Liver (tissue), 9 donors: ENCODE measurements around the gene TK1. TPM values are rescaled to one million over a fixed set of nuclear protein-coding genes. Genes with fewer than 3 reads are reported as not detected.

Experiments used
- DNase-seq: peaks from one replicate; pipeline ENCODE4 v3.0.0-alpha.2; 2017; ENCODE audit warnings: low spot score
- H3K27ac ChIP-seq, 2 donors: one replicate each; pipeline ENCODE4 v1.7.0; 2013; ENCODE audit warnings: inconsistent platforms in 2 of 2, low read length in 2 of 2, control low read depth in 1 of 2, low read depth in 1 of 2, mild to moderate bottlenecking in 1 of 2
- H3K27me3 ChIP-seq, 4 donors: one replicate each; pipeline versions ENCODE4 v1.6.1 to v1.7.0; 2013; ENCODE audit warnings: low read length in 3 of 4, inconsistent platforms in 1 of 4, mild to moderate bottlenecking in 1 of 4, moderate library complexity in 1 of 4; ENCODE audit not compliant: control insufficient read depth in 4 of 4, insufficient read depth in 4 of 4
- H3K36me3 ChIP-seq, 4 donors: one replicate each; pipeline versions ENCODE4 v1.6.1 to v1.7.0; 2013; ENCODE audit warnings: low read length in 3 of 4, mild to moderate bottlenecking in 3 of 4, low read depth in 1 of 4, moderate library complexity in 1 of 4; ENCODE audit not compliant: control insufficient read depth in 4 of 4, insufficient read depth in 3 of 4
- H3K4me1 ChIP-seq, 4 donors: one replicate each; pipeline versions ENCODE4 v1.6.1 to v1.7.0; 2013; ENCODE audit warnings: low read length in 3 of 4, mild to moderate bottlenecking in 3 of 4, moderate library complexity in 1 of 4; ENCODE audit not compliant: control insufficient read depth in 4 of 4, insufficient read depth in 4 of 4
- H3K4me3 ChIP-seq, 3 donors: one replicate each; pipeline versions ENCODE4 v1.6.1 to v1.7.0; 2013; ENCODE audit warnings: low read length in 3 of 3, control low read depth in 1 of 3, low read depth in 1 of 3, mild to moderate bottlenecking in 1 of 3
- H3K9ac ChIP-seq, 2 donors: one replicate each; pipeline ENCODE4 v1.7.0; 2013; ENCODE audit warnings: low read length in 2 of 2, mild to moderate bottlenecking in 2 of 2, moderate library complexity in 2 of 2, control low read depth in 1 of 2, low read depth in 1 of 2
- H3K9me3 ChIP-seq, 4 donors: one replicate each; pipeline versions ENCODE4 v1.6.1 to v1.7.0; 2013; ENCODE audit warnings: low read length in 3 of 4; ENCODE audit not compliant: control insufficient read depth in 4 of 4
- CTCF ChIP-seq: fragments of 150-350 bp; IDR thresholded peaks from 2 replicates; pipeline ENCODE4 v1.5.1; 2017; ENCODE audit warnings: improper control_type of control experiment, low read depth, low read length; ENCODE audit not compliant: missing input control
- EGR1 ChIP-seq, 2 donors: IDR thresholded peaks; 2 replicates each; pipeline ENCODE4 v1.6.1; 2016 to 2018; ENCODE audit warnings: antibody characterized with exemption in 2 of 2, low read depth in 2 of 2
- FOXA1 ChIP-seq: IDR thresholded peaks from 2 replicates; pipeline ENCODE4 v1.6.1; 2016; ENCODE audit warnings: antibody characterized with exemption
- FOXA2 ChIP-seq: IDR thresholded peaks from 2 replicates; pipeline ENCODE4 v1.6.1; 2016; ENCODE audit warnings: antibody characterized with exemption
- GABPA ChIP-seq, 2 donors: IDR thresholded peaks in 1 of 2; conservative IDR thresholded peaks in 1 of 2; 2 replicates each; pipeline ENCODE4 v1.6.1; 2016; ENCODE audit warnings: antibody characterized with exemption in 2 of 2, mild to moderate bottlenecking in 1 of 2, moderate library complexity in 1 of 2
- HNF4A ChIP-seq, 2 donors: conservative IDR thresholded peaks; 2 replicates each; pipeline ENCODE4 v1.6.1; 2016; ENCODE audit warnings: antibody characterized with exemption in 2 of 2, mild to moderate bottlenecking in 2 of 2
- HNF4G ChIP-seq: IDR thresholded peaks from 2 replicates; pipeline ENCODE4 v1.6.1; 2016; ENCODE audit warnings: antibody characterized with exemption
- JUND ChIP-seq, 2 donors: IDR thresholded peaks; 2 replicates each; pipeline ENCODE4 v1.6.1; 2016; ENCODE audit warnings: antibody characterized with exemption in 2 of 2
- MAX ChIP-seq: IDR thresholded peaks from 2 replicates; pipeline ENCODE4 v1.6.1; 2016; ENCODE audit warnings: antibody characterized with exemption
- NR2F2 ChIP-seq: IDR thresholded peaks from 2 replicates; pipeline ENCODE4 v1.6.1; 2016; ENCODE audit warnings: antibody characterized with exemption
- RAD21 ChIP-seq, 2 donors: IDR thresholded peaks; 2 replicates each; pipeline ENCODE4 v1.6.1; 2016; ENCODE audit warnings: antibody characterized with exemption in 2 of 2, mild to moderate bottlenecking in 2 of 2
- RXRA ChIP-seq, 2 donors: IDR thresholded peaks; 2 replicates each; pipeline ENCODE4 v1.6.1; 2017 to 2018; ENCODE audit warnings: antibody characterized with exemption in 2 of 2, mild to moderate bottlenecking in 1 of 2
- SP1 ChIP-seq: IDR thresholded peaks from 2 replicates; pipeline ENCODE4 v1.6.1; 2018; ENCODE audit warnings: antibody characterized with exemption, mild to moderate bottlenecking
- TAF1 ChIP-seq: conservative IDR thresholded peaks from 2 replicates; pipeline ENCODE4 v1.6.1; 2016; ENCODE audit warnings: antibody characterized with exemption, mild to moderate bottlenecking
- YY1 ChIP-seq: IDR thresholded peaks from 2 replicates; pipeline ENCODE4 v1.6.1; 2016; ENCODE audit warnings: antibody characterized with exemption, mild to moderate bottlenecking
- WGBS: extraction: QIAGEN DNeasy Blood & Tissue Kit; methylation state at CpG from one replicate; pipeline ENCODE4 v1.1.7; 2013; 5-methylcytosine and 5-hydroxymethylcytosine counted together
- polyA plus RNA-seq, 2 donors: library from polyadenylated mRNA; stranded (reverse) in 1 of 2; unstranded in 1 of 2; fragments of 200-250 nt in 1 of 2; fragments of >200 nt in 1 of 2; fragmentation: Nextera tagmentation in 1 of 2; extraction: Ambion mirVana in 1 of 2; gene quantifications; one replicate each; pipeline versions ENCODE4 v1.2.1 to v1.2.3, GENCODE V29; 2013 to 2015
- total RNA-seq, 2 donors: library from RNA; depleted of rRNA; stranded (reverse); fragments of >200 nt; gene quantifications; one replicate each; pipeline ENCODE4 v1.2.3, GENCODE V29; 2014
- TF ChIP-seq, protein P1 (sequence below): IDR thresholded peaks from 2 replicates; pipeline ENCODE4 v1.6.1; 2016; ENCODE audit warnings: antibody characterized with exemption, mild to moderate bottlenecking
- TF ChIP-seq, protein P2 (sequence below): IDR thresholded peaks from 2 replicates; pipeline ENCODE4 v1.6.1; 2016; ENCODE audit warnings: antibody characterized with exemption
- TF ChIP-seq, protein P3 (sequence below): IDR thresholded peaks from 2 replicates; pipeline ENCODE4 v1.6.1; 2016; ENCODE audit warnings: antibody characterized with exemption
- donor health status: healthy.
- donor health status: healthy.
- donor health status: healthy.
- donor health status: healthy.
- donor health status: healthy.

TK1 gene
- total and polyA plus RNA-seq, 4 donors, result 0.84 to 97.6 (median 10.1) TPM

- Histone ChIP-seq H3K27me3 (no peaks in the 10 kb centered on the region), H3K9me3 (no peaks in the 10 kb centered on the region), H3K4me1 (peaks cover 3 to 42% (median 15%) of the 10 kb centered on the region in 4 donors), H3K27ac (peak within 1 kb of the TSS; percentile 80 to 81), H3K36me3 (peaks cover 0 to 2% (median 0%) of the 10 kb centered on the region in 4 donors), H3K9ac (peak within 1 kb of the TSS in 1 of 2 donors; percentile 9), H3K4me3 (peak within 1 kb of the TSS; percentile 42 to 68 (median 48))
- WGBS, result 5% methylated on average over 51 of the region's 54 CpGs
- peak; percentile 78 for DNase-seq
- TF ChIP-seq MAX (no peak), SP1 (no peak), RAD21 (IDR thresholded peaks at IDR 0.05) (no peak), NR2F2 (no peak), HNF4A (conservative IDR thresholded peaks at IDR 0.05) (no peak), RXRA (IDR thresholded peaks at IDR 0.05) (no peak), GABPA (IDR thresholded peaks at IDR 0.05 in 1 of 2, conservative IDR thresholded peaks at IDR 0.05 in 1 of 2) (no peak), FOXA1 (no peak), CTCF (no peak), TAF1 (no peak), JUND (IDR thresholded peaks at IDR 0.05) (no peak), HNF4G (no peak), EGR1 (IDR thresholded peaks at IDR 0.05; ENCODE audit: low read depth in 2 of 2) (no peak), YY1 (no peak), FOXA2 (no peak)
- TF ChIP-seq, protein P1, sequence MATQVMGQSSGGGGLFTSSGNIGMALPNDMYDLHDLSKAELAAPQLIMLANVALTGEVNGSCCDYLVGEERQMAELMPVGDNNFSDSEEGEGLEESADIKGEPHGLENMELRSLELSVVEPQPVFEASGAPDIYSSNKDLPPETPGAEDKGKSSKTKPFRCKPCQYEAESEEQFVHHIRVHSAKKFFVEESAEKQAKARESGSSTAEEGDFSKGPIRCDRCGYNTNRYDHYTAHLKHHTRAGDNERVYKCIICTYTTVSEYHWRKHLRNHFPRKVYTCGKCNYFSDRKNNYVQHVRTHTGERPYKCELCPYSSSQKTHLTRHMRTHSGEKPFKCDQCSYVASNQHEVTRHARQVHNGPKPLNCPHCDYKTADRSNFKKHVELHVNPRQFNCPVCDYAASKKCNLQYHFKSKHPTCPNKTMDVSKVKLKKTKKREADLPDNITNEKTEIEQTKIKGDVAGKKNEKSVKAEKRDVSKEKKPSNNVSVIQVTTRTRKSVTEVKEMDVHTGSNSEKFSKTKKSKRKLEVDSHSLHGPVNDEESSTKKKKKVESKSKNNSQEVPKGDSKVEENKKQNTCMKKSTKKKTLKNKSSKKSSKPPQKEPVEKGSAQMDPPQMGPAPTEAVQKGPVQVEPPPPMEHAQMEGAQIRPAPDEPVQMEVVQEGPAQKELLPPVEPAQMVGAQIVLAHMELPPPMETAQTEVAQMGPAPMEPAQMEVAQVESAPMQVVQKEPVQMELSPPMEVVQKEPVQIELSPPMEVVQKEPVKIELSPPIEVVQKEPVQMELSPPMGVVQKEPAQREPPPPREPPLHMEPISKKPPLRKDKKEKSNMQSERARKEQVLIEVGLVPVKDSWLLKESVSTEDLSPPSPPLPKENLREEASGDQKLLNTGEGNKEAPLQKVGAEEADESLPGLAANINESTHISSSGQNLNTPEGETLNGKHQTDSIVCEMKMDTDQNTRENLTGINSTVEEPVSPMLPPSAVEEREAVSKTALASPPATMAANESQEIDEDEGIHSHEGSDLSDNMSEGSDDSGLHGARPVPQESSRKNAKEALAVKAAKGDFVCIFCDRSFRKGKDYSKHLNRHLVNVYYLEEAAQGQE, result no peak
- TF ChIP-seq, protein P2, sequence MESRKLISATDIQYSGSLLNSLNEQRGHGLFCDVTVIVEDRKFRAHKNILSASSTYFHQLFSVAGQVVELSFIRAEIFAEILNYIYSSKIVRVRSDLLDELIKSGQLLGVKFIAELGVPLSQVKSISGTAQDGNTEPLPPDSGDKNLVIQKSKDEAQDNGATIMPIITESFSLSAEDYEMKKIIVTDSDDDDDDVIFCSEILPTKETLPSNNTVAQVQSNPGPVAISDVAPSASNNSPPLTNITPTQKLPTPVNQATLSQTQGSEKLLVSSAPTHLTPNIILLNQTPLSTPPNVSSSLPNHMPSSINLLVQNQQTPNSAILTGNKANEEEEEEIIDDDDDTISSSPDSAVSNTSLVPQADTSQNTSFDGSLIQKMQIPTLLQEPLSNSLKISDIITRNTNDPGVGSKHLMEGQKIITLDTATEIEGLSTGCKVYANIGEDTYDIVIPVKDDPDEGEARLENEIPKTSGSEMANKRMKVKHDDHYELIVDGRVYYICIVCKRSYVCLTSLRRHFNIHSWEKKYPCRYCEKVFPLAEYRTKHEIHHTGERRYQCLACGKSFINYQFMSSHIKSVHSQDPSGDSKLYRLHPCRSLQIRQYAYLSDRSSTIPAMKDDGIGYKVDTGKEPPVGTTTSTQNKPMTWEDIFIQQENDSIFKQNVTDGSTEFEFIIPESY, result no peak
- TF ChIP-seq, protein P3, sequence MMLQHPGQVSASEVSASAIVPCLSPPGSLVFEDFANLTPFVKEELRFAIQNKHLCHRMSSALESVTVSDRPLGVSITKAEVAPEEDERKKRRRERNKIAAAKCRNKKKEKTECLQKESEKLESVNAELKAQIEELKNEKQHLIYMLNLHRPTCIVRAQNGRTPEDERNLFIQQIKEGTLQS, result no peak
Observed at GRCh38 chr17:78128551-78129350, 58.1 kb downstream of the TK1 start, which contains the start of gene TMC6. Gene TMC6, minus strand, starts transcription at chr17:78128755. Its CDS starts 1,923 bp downstream, at chr17:78126832.
